ENCODE results near the gene NLRP3.
A peak's percentile ranks its signal among the peaks of the same experiment; 100 is the strongest.

Gene NLRP3

DNA sequence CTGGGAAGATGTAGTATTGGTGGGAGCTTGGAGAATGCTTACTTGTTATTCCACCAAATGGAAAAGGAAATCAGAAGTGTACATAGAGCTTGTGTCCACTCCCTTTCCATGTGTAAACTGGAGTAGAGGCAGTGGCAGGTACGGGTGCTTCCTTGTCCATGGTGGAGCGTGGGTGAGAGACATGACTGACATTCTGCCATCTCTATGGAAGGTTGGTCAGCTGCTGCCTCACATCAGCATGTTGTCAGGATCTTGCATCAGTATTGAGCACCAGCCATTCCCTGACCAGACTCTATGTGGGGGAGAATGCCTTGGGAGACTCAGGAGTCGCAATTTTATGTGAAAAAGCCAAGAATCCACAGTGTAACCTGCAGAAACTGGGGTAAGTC, 19.8 kb downstream of the NLRP3 start:
- Histone ChIP-seq H3K36me3 (ENCODE audit: control insufficient read depth in 2 of 2, insufficient read depth in 2 of 2, low read length in 2 of 2) (no peaks in the 10 kb centered on the region), H3K27ac (ENCODE audit: low read depth in 2 of 2, low read length in 2 of 2) (no peak overlapping the region), H3K4me1 (ENCODE audit: control insufficient read depth in 2 of 2, insufficient read depth in 2 of 2, low read length in 2 of 2) (peaks cover 6 to 8% of the 10 kb centered on the region in 2 donors), H3K9ac (ENCODE audit: low read depth in 1 of 2, low read length in 2 of 2) (no peak overlapping the region), H3K27me3 (ENCODE audit: control insufficient read depth in 2 of 2, insufficient read depth in 2 of 2, low read length in 2 of 2) (no peaks in the 10 kb centered on the region), H3K9me3 (ENCODE audit: control insufficient read depth in 2 of 2, low read length in 2 of 2) (no peaks in the 10 kb centered on the region), H3K4me3 (ENCODE audit: low read length in 2 of 2) (no peak overlapping the region)

- Histone ChIP-seq H3K4me3 (ENCODE audit: low read length in 2 of 2) (peak overlapping the region in 1 of 2 donors; percentile 1), H3K36me3 (ENCODE audit: control insufficient read depth in 2 of 2, insufficient read depth in 2 of 2, low read length in 2 of 2) (no peaks in the 10 kb centered on the region), H3K27me3 (ENCODE audit: control insufficient read depth in 2 of 2, insufficient read depth in 2 of 2, low read length in 2 of 2) (no peaks in the 10 kb centered on the region), H3K9ac (ENCODE audit: low read depth in 1 of 2, low read length in 2 of 2) (no peak overlapping the region), H3K27ac (ENCODE audit: low read depth in 2 of 2, low read length in 2 of 2) (peak overlapping the region; percentile 18 to 58), H3K4me1 (ENCODE audit: control insufficient read depth in 2 of 2, insufficient read depth in 2 of 2, low read length in 2 of 2) (peaks cover 6 to 8% of the 10 kb centered on the region in 2 donors), H3K9me3 (ENCODE audit: control insufficient read depth in 2 of 2, low read length in 2 of 2) (no peaks in the 10 kb centered on the region)
Observed at GRCh38 chr1:247437551-247438505, 21.9 kb downstream of the NLRP3 start.

GRCh38 chr1:247440001-247440620, 24.1 kb downstream of the NLRP3 start:
- H3K27ac ChIP-seq (ENCODE audit: low read depth in 2 of 2, low read length in 2 of 2): no peak overlapping the region
- no peak overlapping the region for H3K9ac ChIP-seq (ENCODE audit: low read depth in 1 of 2, low read length in 2 of 2)
- H3K27me3 ChIP-seq (ENCODE audit: control insufficient read depth in 2 of 2, insufficient read depth in 2 of 2, low read length in 2 of 2): no peaks in the 10 kb centered on the region
- no peaks in the 10 kb centered on the region for H3K36me3 ChIP-seq (ENCODE audit: control insufficient read depth in 2 of 2, insufficient read depth in 2 of 2, low read length in 2 of 2)
- no peaks in the 10 kb centered on the region for H3K9me3 ChIP-seq (ENCODE audit: control insufficient read depth in 2 of 2, low read length in 2 of 2)
- H3K4me3 ChIP-seq (ENCODE audit: low read length in 2 of 2): no peak overlapping the region
- H3K4me1 ChIP-seq (ENCODE audit: control insufficient read depth in 2 of 2, insufficient read depth in 2 of 2, low read length in 2 of 2): peaks cover 6 to 8% of the 10 kb centered on the region in 2 donors

DNA sequence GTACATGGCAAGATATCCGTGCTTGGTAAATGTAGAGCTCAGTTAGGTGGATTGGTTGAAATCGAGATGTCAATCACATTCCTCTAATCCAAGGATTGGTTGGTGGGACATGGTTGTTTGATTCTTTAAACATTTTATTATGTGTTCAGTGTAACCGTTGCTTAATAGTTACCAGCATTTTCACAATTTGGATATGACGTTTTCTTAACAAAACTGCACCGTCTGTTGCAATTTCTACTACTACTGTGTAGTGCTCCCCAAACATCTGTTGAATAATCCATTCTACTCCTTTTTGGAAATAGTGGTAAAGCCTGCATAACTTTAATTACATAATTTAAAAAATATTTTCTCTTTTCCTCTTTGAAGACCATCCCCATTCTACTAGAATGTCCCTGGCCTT, 25.6 kb downstream of the NLRP3 start:
- Histone ChIP-seq H3K36me3 (ENCODE audit: control insufficient read depth in 2 of 2, insufficient read depth in 2 of 2, low read length in 2 of 2) (no peaks in the 10 kb centered on the region), H3K9me3 (ENCODE audit: control insufficient read depth in 2 of 2, low read length in 2 of 2) (no peaks in the 10 kb centered on the region), H3K4me3 (ENCODE audit: low read length in 2 of 2) (no peak overlapping the region), H3K27me3 (ENCODE audit: control insufficient read depth in 2 of 2, insufficient read depth in 2 of 2, low read length in 2 of 2) (no peaks in the 10 kb centered on the region), H3K4me1 (ENCODE audit: control insufficient read depth in 2 of 2, insufficient read depth in 2 of 2, low read length in 2 of 2) (peaks cover 6 to 8% of the 10 kb centered on the region in 2 donors), H3K9ac (ENCODE audit: low read depth in 1 of 2, low read length in 2 of 2) (no peak overlapping the region), H3K27ac (ENCODE audit: low read depth in 2 of 2, low read length in 2 of 2) (no peak overlapping the region)

- H3K36me3 ChIP-seq (ENCODE audit: control insufficient read depth in 2 of 2, insufficient read depth in 2 of 2, low read length in 2 of 2): no peaks in the 10 kb centered on the region
- H3K4me3 ChIP-seq (ENCODE audit: low read length in 2 of 2): no peak overlapping the region
- no peaks in the 10 kb centered on the region for H3K27me3 ChIP-seq (ENCODE audit: control insufficient read depth in 2 of 2, insufficient read depth in 2 of 2, low read length in 2 of 2)
- H3K9ac ChIP-seq (ENCODE audit: low read depth in 1 of 2, low read length in 2 of 2): no peak overlapping the region
- H3K4me1 ChIP-seq (ENCODE audit: control insufficient read depth in 2 of 2, insufficient read depth in 2 of 2, low read length in 2 of 2): peaks cover 6 to 7% of the 10 kb centered on the region in 2 donors
- H3K9me3 ChIP-seq (ENCODE audit: control insufficient read depth in 2 of 2, low read length in 2 of 2): no peaks in the 10 kb centered on the region
- no peak overlapping the region for H3K27ac ChIP-seq (ENCODE audit: low read depth in 2 of 2, low read length in 2 of 2)
Observed at GRCh38 chr1:247442164-247442563, 26.2 kb downstream of the NLRP3 start.

DNA sequence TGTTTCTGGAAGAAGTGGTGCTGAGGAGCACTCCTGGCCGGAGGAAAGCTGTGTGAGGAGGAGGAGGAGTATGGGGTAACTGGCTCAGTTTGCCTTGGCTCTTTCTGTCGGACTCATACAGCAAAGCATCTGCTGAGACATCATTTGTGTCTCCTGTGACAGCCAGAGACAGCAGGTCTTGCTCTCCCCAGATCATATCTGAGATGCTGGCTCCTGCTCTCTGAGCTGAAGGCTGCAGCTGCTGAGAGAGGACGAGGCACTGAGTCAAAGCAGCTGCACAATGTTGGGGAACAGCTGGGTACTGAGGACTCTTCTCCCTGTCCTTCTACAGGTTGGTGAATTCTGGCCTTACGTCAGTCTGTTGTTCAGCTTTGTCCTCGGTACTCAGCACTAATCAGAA, 27.7 kb downstream of the NLRP3 start:
- Histone ChIP-seq H3K4me3 (ENCODE audit: low read length in 2 of 2) (no peak overlapping the region), H3K9ac (ENCODE audit: low read depth in 1 of 2, low read length in 2 of 2) (no peak overlapping the region), H3K9me3 (ENCODE audit: control insufficient read depth in 2 of 2, low read length in 2 of 2) (no peaks in the 10 kb centered on the region)

DNA sequence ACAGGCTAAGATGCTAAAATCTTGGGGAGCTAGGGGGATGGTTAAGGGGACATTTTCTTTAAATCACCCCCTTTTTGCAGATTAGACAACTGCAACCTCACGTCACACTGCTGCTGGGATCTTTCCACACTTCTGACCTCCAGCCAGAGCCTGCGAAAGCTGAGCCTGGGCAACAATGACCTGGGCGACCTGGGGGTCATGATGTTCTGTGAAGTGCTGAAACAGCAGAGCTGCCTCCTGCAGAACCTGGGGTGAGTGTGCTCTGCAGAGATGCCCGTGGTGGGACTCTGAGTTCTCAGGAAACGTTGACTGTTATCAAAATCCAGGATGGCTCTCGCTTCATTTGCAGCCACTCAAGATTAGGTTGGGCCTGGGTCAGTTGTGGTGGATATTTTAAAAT, 28.6 kb downstream of the NLRP3 start:
- H3K4me1 ChIP-seq (ENCODE audit: control insufficient read depth in 2 of 2, insufficient read depth in 2 of 2, low read length in 2 of 2): no peaks in the 10 kb centered on the region
- no peak overlapping the region for H3K4me3 ChIP-seq (ENCODE audit: low read length in 2 of 2)
- no peaks in the 10 kb centered on the region for H3K36me3 ChIP-seq (ENCODE audit: control insufficient read depth in 2 of 2, insufficient read depth in 2 of 2, low read length in 2 of 2)
- H3K27me3 ChIP-seq (ENCODE audit: control insufficient read depth in 2 of 2, insufficient read depth in 2 of 2, low read length in 2 of 2): no peaks in the 10 kb centered on the region
- no peaks in the 10 kb centered on the region for H3K9me3 ChIP-seq (ENCODE audit: control insufficient read depth in 2 of 2, low read length in 2 of 2)
- no peak overlapping the region for H3K27ac ChIP-seq (ENCODE audit: low read depth in 2 of 2, low read length in 2 of 2)
- no peak overlapping the region for H3K9ac ChIP-seq (ENCODE audit: low read depth in 1 of 2, low read length in 2 of 2)

More for the DNA sequence above, 27.7 kb downstream of the NLRP3 start:
- Histone ChIP-seq H3K27me3 (ENCODE audit: control insufficient read depth in 2 of 2, insufficient read depth in 2 of 2, low read length in 2 of 2) (no peaks in the 10 kb centered on the region), H3K27ac (ENCODE audit: low read depth in 2 of 2, low read length in 2 of 2) (no peak overlapping the region), H3K4me1 (ENCODE audit: control insufficient read depth in 2 of 2, insufficient read depth in 2 of 2, low read length in 2 of 2) (no peaks in the 10 kb centered on the region), H3K36me3 (ENCODE audit: control insufficient read depth in 2 of 2, insufficient read depth in 2 of 2, low read length in 2 of 2) (no peaks in the 10 kb centered on the region)

DNA sequence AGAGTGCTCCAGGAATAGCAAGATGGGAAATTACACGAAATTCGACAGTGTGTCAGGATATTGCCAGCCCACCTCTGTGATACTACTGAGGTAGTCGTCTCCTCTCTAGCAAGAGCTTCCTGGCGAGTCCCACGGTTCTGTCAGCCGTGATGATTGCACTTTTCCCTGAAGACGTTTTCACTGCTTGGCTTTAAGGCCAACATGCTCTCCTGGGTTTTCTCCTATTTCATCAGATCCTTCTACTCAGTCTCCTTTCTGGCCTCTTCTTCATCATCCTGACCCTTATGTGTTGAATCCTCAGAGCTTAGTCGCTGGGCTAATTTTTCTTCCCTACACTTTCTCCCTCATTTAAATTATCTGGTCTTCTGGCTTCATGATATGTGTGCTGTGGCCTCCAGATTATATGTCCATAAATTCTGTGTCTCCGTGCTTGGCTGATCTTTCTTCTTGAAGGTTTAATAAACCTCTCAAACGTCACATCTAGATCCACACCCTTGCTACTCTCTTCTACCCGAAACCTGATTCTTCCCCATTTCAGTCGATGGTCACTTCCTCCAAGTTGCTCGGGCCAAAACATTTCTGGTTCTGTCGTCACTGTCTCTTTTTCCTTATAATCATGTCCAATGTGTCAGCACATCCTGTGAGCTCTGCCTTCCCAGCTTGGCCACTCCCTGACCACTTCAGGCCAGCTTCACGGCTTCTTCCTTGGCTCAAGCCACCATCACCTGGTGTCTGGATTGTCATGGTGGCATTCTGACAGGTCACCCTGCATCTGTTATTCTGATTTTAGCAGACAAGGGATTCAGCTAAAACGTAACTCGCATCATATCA, 29.8 kb downstream of the NLRP3 start:
- H3K36me3 ChIP-seq (ENCODE audit: control insufficient read depth in 2 of 2, insufficient read depth in 2 of 2, low read length in 2 of 2): no peaks in the 10 kb centered on the region
- H3K4me1 ChIP-seq (ENCODE audit: control insufficient read depth in 2 of 2, insufficient read depth in 2 of 2, low read length in 2 of 2): no peaks in the 10 kb centered on the region
- H3K27ac ChIP-seq (ENCODE audit: low read depth in 2 of 2, low read length in 2 of 2): no peak overlapping the region
- H3K27me3 ChIP-seq (ENCODE audit: control insufficient read depth in 2 of 2, insufficient read depth in 2 of 2, low read length in 2 of 2): no peaks in the 10 kb centered on the region
- H3K9me3 ChIP-seq (ENCODE audit: control insufficient read depth in 2 of 2, low read length in 2 of 2): no peaks in the 10 kb centered on the region
- H3K9ac ChIP-seq (ENCODE audit: low read depth in 1 of 2, low read length in 2 of 2): no peak overlapping the region
- no peak overlapping the region for H3K4me3 ChIP-seq (ENCODE audit: low read length in 2 of 2)

- H3K4me1 ChIP-seq (ENCODE audit: control insufficient read depth in 2 of 2, insufficient read depth in 2 of 2, low read length in 2 of 2): no peaks in the 10 kb centered on the region
- H3K9ac ChIP-seq (ENCODE audit: low read depth in 1 of 2, low read length in 2 of 2): peak overlapping the region in 1 of 2 donors; percentile 59
- H3K4me3 ChIP-seq (ENCODE audit: low read length in 2 of 2): peak overlapping the region in 1 of 2 donors; percentile 74
- H3K9me3 ChIP-seq (ENCODE audit: control insufficient read depth in 2 of 2, low read length in 2 of 2): no peaks in the 10 kb centered on the region
- no peak overlapping the region for H3K27ac ChIP-seq (ENCODE audit: low read depth in 2 of 2, low read length in 2 of 2)
- no peaks in the 10 kb centered on the region for H3K36me3 ChIP-seq (ENCODE audit: control insufficient read depth in 2 of 2, insufficient read depth in 2 of 2, low read length in 2 of 2)
- H3K27me3 ChIP-seq (ENCODE audit: control insufficient read depth in 2 of 2, insufficient read depth in 2 of 2, low read length in 2 of 2): no peaks in the 10 kb centered on the region
Observed at GRCh38 chr1:247447162-247447909, 31.4 kb downstream of the NLRP3 start.

All from mucosa of rectum (tissue), 2 donors.